OCI-LY7 (cell line): ENCODE measurements around the gene VAMP4. TPM values are rescaled to one million over a fixed set of nuclear protein-coding genes. Genes with fewer than 3 reads are reported as not detected.
"Not testable (repeated sequence)": the region's sequence is repeated elsewhere in the genome, so short reads cannot be mapped to it uniquely, and the experiment has no call there.

Source experiments
- BruUV-seq: library from RNA; stranded (reverse); fragments of 400-500 nt; replicated peaks from 2 replicates; lab custom pipeline; 2021; lab: Mats Ljungman, UMichigan
- CTCF ChIA-PET: fragments of 300-600 bp; sonication (Branson Sonifier 250); formaldehyde crosslinking; loops from one replicate; lab custom pipeline; 2022; ENCODE audit warnings: antibody characterized with exemption; ENCODE audit not compliant: unreplicated experiment; lab: Charles Lee
- POLR2A ChIA-PET: fragments of 300-600 bp; sonication (Branson Sonifier 250); formaldehyde crosslinking; loops from one replicate; lab custom pipeline; 2022; ENCODE audit warnings: antibody characterized with exemption; lab: Charles Lee
- DNase-seq: peaks from one replicate; pipeline ENCODE4 v3.0.0-alpha.2; 2015; ENCODE audit warnings: low spot score
- H2AFZ ChIP-seq: fragments of 200-600 bp; sonication (generic), shearing (Covaris generic); 2 replicates; pipeline ENCODE4 v1.6.1; 2014; ENCODE audit warnings: mild to moderate bottlenecking, antibody characterized with exemption, low read length, moderate library complexity
- H3K27ac ChIP-seq: fragments of 200-600 bp; sonication (generic); 2 replicates; pipeline ENCODE4 v1.5.1; 2014; ENCODE audit warnings: mixed run types, low read depth, mild to moderate bottlenecking, moderate library complexity, low read length, inconsistent platforms; ENCODE audit not compliant: poor library complexity, severe bottlenecking
- H3K36me3 ChIP-seq: fragments of 200-600 bp; sonication (generic); 2 replicates; pipeline ENCODE4 v1.6.1; 2014; ENCODE audit warnings: mild to moderate bottlenecking, antibody characterized with exemption, low read length, moderate library complexity, mixed read lengths; ENCODE audit not compliant: insufficient read depth
- H3K4me1 ChIP-seq: fragments of 200-600 bp; sonication (generic); 2 replicates; pipeline ENCODE4 v1.5.1; 2014; ENCODE audit warnings: mild to moderate bottlenecking, low read length; ENCODE audit not compliant: insufficient read depth, poor library complexity, severe bottlenecking
- H3K4me2 ChIP-seq: fragments of 200-600 bp; sonication (generic); 2 replicates; pipeline ENCODE4 v1.6.1; 2014; ENCODE audit warnings: mild to moderate bottlenecking, low read length
- H3K4me3 ChIP-seq: fragments of 200-600 bp; sonication (generic); 2 replicates; pipeline ENCODE4 v1.5.1; 2014; ENCODE audit warnings: mild to moderate bottlenecking, low read depth, low read length; ENCODE audit not compliant: poor library complexity, severe bottlenecking
- H3K79me2 ChIP-seq: fragments of 200-600 bp; sonication (generic); 2 replicates; pipeline ENCODE4 v1.6.1; 2016; ENCODE audit warnings: low read depth, mild to moderate bottlenecking, low read length, moderate library complexity, mixed read lengths; ENCODE audit not compliant: insufficient read depth
- H3K9me2 ChIP-seq: fragments of 200-600 bp; sonication (generic); 2 replicates; pipeline ENCODE4 v1.6.1; 2016; ENCODE audit warnings: mild to moderate bottlenecking, low read length, mixed read lengths; ENCODE audit not compliant: insufficient read depth
- H3K9me3 ChIP-seq: fragments of 200-600 bp; sonication (generic); 2 replicates; pipeline ENCODE4 v1.6.1; 2014; ENCODE audit warnings: mild to moderate bottlenecking, mixed run types, low read length, mixed read lengths
- H4K20me1 ChIP-seq: fragments of 200-600 bp; sonication (generic); 2 replicates; pipeline ENCODE4 v1.6.1; 2014; ENCODE audit warnings: mild to moderate bottlenecking, antibody characterized with exemption, low read length, moderate library complexity, mixed read lengths; ENCODE audit not compliant: insufficient read depth
- EZH2phosphoT487 ChIP-seq: fragments of 200-600 bp; sonication (generic); IDR thresholded peaks from 2 replicates; pipeline ENCODE4 v1.6.1; 2018; ENCODE audit warnings: low read depth, borderline replicate concordance, mild to moderate bottlenecking, mixed run types, antibody characterized with exemption, low read length, moderate library complexity, mixed read lengths
- intact Hi-C: fragments of 100-400 bp; cut with micrococcal nuclease; formaldehyde crosslinking; loops from one replicate; pipeline ENCODE4 v1.10.0; 2022; ENCODE audit not compliant: unreplicated experiment
- total RNA-seq, 2 experiments: library from RNA; depleted of rRNA in 1 of 2; stranded (reverse); fragments of >200 nt in 1 of 2; shearing (Covaris generic) in 1 of 2; gene quantifications; 2 replicates each; pipeline ENCODE4 v1.2.3, GENCODE V29; 2014 to 2022
- TF ChIP-seq, protein P1 (sequence below): fragments of 200-600 bp; sonication (generic); conservative IDR thresholded peaks from 2 replicates; pipeline ENCODE4 v1.5.1; 2014; ENCODE audit warnings: mild to moderate bottlenecking, antibody characterized with exemption, low read length, moderate library complexity, mixed read lengths

The VAMP4 gene
- total RNA-seq, 2 experiments from 2014 or later = 3.4 to 7.7 TPM

DNA sequence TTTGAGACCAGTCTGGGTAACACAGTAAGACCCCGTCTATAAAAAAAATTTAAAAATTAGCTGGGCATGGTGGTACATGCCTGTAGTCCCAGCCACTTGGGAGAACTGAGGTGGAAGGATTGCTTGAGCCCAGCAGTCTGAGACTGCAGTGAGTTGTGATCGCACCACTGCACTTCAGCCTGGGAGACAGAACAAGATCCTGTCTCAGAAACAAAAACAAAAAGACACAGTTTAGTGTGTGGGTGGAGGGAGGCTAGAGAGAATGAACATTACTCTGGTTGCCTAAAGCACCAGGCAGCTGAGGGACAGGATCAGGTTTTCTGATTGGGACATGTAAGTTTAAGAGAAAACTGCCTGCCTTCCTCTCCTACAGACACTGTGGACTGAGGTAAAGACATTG, 42.3 kb downstream of the VAMP4 start:
- Histone ChIP-seq H3K4me3 (no peak overlapping the region), H4K20me1 (no peaks in the 10 kb centered on the region), H3K9me3 (no peaks in the 10 kb centered on the region), H3K79me2 (no peaks in the 10 kb centered on the region), H3K36me3 (no peaks in the 10 kb centered on the region), H3K4me2 (no peak overlapping the region), H2AFZ (no peak overlapping the region), H3K4me1 (no peaks in the 10 kb centered on the region), H3K9me2 (no peaks in the 10 kb centered on the region), H3K27ac (no peak overlapping the region)
- DNase-seq = no peak
- ChIA-PET CTCF (no interaction called here), POLR2A (no interaction called here)
- no peak for TF ChIP-seq EZH2phosphoT487
- TF ChIP-seq, protein P1, sequence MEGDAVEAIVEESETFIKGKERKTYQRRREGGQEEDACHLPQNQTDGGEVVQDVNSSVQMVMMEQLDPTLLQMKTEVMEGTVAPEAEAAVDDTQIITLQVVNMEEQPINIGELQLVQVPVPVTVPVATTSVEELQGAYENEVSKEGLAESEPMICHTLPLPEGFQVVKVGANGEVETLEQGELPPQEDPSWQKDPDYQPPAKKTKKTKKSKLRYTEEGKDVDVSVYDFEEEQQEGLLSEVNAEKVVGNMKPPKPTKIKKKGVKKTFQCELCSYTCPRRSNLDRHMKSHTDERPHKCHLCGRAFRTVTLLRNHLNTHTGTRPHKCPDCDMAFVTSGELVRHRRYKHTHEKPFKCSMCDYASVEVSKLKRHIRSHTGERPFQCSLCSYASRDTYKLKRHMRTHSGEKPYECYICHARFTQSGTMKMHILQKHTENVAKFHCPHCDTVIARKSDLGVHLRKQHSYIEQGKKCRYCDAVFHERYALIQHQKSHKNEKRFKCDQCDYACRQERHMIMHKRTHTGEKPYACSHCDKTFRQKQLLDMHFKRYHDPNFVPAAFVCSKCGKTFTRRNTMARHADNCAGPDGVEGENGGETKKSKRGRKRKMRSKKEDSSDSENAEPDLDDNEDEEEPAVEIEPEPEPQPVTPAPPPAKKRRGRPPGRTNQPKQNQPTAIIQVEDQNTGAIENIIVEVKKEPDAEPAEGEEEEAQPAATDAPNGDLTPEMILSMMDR = no peak
- intact Hi-C loops = no loop called here
- BruUV-seq = no TSS peak

DNA sequence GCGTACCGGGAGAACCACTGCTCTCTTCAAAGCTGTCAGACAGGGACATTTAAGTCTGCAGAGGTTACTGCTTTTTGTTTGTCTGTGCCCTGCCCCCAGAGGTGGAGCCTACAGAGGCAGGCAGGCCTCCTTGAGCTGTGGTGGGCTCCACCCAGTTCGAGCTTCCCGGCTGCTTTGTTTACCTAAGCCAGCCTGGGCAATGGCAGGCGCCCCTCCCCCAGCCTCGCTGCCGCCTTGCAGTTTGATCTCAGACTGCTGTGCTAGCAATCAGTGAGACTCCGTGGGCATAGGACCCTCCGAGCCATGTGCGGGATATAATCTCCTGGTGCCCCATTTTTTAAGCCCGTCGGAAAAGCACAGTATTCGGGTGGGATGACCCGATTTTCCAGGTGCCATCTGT, 46.1 kb downstream of the VAMP4 start:
- intact Hi-C loops, H2AFZ ChIP-seq, H3K36me3 ChIP-seq, H3K27ac ChIP-seq, H4K20me1 ChIP-seq, H3K4me3 ChIP-seq, H3K9me3 ChIP-seq, CTCF ChIA-PET, POLR2A ChIA-PET, H3K9me2 ChIP-seq, H3K79me2 ChIP-seq, BruUV-seq, DNase-seq, H3K4me2 ChIP-seq, H3K4me1 ChIP-seq: not testable (repeated sequence)

DNA sequence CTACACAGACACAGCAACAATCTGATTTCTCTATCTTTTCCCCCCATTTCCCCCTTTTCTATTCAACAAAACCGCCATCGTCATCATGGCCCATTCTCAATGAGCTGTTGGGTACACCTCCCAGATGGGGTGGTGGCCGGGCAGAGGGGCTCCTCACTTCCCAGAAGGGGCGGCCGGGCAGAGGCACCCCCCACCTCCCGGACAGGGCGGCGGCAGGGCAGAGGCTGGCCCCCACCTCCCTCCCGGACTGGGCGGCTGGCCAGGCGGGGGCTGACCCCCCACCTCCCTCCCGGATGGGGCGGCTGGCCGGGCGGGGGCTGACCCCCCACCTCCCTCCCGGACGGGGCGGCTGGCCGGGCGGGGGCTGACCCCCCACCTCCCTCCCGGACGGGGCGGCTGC, 48.3 kb downstream of the VAMP4 start:
- H3K4me2 ChIP-seq, H3K4me1 ChIP-seq, H3K36me3 ChIP-seq, BruUV-seq, H3K79me2 ChIP-seq, H4K20me1 ChIP-seq, H3K4me3 ChIP-seq, CTCF ChIA-PET, DNase-seq, POLR2A ChIA-PET, intact Hi-C loops, H3K27ac ChIP-seq, H2AFZ ChIP-seq, H3K9me3 ChIP-seq, H3K9me2 ChIP-seq: not testable (repeated sequence)

DNA sequence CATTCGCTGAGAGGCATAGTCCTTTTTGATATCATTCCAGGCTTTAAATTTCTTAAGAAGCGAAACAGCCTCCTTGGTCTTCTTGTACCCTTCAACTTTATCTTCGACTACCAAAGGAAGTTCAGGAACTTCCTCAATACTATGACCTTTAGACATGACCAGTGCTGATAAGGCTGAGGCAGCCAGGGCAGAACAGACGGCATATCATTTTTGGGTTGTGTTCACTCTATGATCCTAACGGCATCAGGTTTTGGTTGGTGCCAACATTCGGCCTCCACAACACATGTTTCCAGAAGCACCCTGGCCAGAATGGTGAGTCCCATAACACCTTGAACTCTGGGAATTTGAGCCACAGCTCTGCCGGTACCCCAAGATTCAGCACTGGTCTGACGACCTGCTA, 58.0 kb downstream of the VAMP4 start:
- H2AFZ ChIP-seq = no peak overlapping the region
- no peaks in the 10 kb centered on the region for H3K4me1 ChIP-seq
- no peaks in the 10 kb centered on the region for H3K36me3 ChIP-seq
- BruUV-seq = no TSS peak
- no peak overlapping the region for H3K27ac ChIP-seq
- intact Hi-C loops = no loop called here
- H3K9me2 ChIP-seq = no peaks in the 10 kb centered on the region
- TF ChIP-seq EZH2phosphoT487 = no peak
- TF ChIP-seq, protein P1 = no peak
- CTCF ChIA-PET = no interaction called here
- H3K9me3 ChIP-seq = no peaks in the 10 kb centered on the region
- H3K4me3 ChIP-seq = no peak overlapping the region
- POLR2A ChIA-PET = no interaction called here
- H4K20me1 ChIP-seq = no peaks in the 10 kb centered on the region
- no peak for DNase-seq
- H3K4me2 ChIP-seq = no peak overlapping the region
- H3K79me2 ChIP-seq = no peaks in the 10 kb centered on the region
